ENCODE data around the gene ZNF511.
A peak's percentile ranks its signal among the peaks of the same experiment; 100 is the strongest.

- TF ChIP-seq, protein P1, sequence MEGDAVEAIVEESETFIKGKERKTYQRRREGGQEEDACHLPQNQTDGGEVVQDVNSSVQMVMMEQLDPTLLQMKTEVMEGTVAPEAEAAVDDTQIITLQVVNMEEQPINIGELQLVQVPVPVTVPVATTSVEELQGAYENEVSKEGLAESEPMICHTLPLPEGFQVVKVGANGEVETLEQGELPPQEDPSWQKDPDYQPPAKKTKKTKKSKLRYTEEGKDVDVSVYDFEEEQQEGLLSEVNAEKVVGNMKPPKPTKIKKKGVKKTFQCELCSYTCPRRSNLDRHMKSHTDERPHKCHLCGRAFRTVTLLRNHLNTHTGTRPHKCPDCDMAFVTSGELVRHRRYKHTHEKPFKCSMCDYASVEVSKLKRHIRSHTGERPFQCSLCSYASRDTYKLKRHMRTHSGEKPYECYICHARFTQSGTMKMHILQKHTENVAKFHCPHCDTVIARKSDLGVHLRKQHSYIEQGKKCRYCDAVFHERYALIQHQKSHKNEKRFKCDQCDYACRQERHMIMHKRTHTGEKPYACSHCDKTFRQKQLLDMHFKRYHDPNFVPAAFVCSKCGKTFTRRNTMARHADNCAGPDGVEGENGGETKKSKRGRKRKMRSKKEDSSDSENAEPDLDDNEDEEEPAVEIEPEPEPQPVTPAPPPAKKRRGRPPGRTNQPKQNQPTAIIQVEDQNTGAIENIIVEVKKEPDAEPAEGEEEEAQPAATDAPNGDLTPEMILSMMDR (conservative IDR thresholded peaks at IDR 0.05; ENCODE audit: low read length), result peak; percentile 65
- no peak for TF ChIP-seq EZH2phosphoT487 (IDR thresholded peaks at IDR 0.05; ENCODE audit: borderline replicate concordance, low read depth, low read length)
Measured at GRCh38 chr10:133275684-133276092, 33.0 kb upstream of the ZNF511 start.

Measured in OCI-LY7 (cell line).